Ovary (tissue), 9 donors: ENCODE results near the gene BRMS1. TPM values are rescaled to one million over a fixed set of nuclear protein-coding genes. Genes with fewer than 3 reads are reported as not detected.

Source experiments
- DNase-seq, 5 donors: peaks; one replicate each; pipeline ENCODE4 v3.0.0-alpha.2; 2019 to 2020
- H3K27ac ChIP-seq, 2 donors: fragments of 200-600 bp; one replicate each; pipeline versions ENCODE4 v1.5.1 to v1.8.0; 2019 to 2022
- H3K27me3 ChIP-seq: fragments of 200-600 bp; one replicate; pipeline ENCODE4 v1.8.0; 2022
- H3K36me3 ChIP-seq: fragments of 200-600 bp; sonication (generic); one replicate; pipeline ENCODE4 v1.5.1; 2019
- H3K4me1 ChIP-seq: one replicate; pipeline ENCODE4 v1.8.1; 2013; ENCODE audit warnings: mild to moderate bottlenecking, moderate library complexity; ENCODE audit not compliant: insufficient read depth
- H3K4me3 ChIP-seq: fragments of 200-600 bp; sonication (generic); one replicate; pipeline ENCODE4 v1.5.1; 2017
- H3K9me3 ChIP-seq, 2 donors: fragments of 200-600 bp in 1 of 2; sonication (generic) in 1 of 2; one replicate each; pipeline versions ENCODE4 v1.5.1 to v1.8.1; 2013 to 2019; ENCODE audit warnings: mild to moderate bottlenecking in 1 of 2, moderate library complexity in 1 of 2
- EP300 ChIP-seq: sonication (generic); formaldehyde crosslinking; IDR thresholded peaks from one replicate; pipeline ENCODE4 v1.6.1; 2017; ENCODE audit warnings: antibody characterized with exemption
- POLR2A ChIP-seq: fragments of 450-650 bp; IDR thresholded peaks from one replicate; pipeline ENCODE4 v1.6.1; 2017; ENCODE audit warnings: antibody characterized with exemption, mild to moderate bottlenecking, moderate library complexity
- WGBS, 3 donors: extraction: QIAGEN DNeasy Blood & Tissue Kit in 1 of 3; methylation state at CpG; one replicate each; pipeline versions ENCODE4 v1.1.5 to v1.1.7; 2013 to 2017; 5-methylcytosine and 5-hydroxymethylcytosine counted together
- intact Hi-C, 4 donors: fragments of 100-400 bp; cut with DNase I; formaldehyde crosslinking; loops; one replicate each; pipeline versions ENCODE4 v1.11.0 to v1.15.1; 2022 to 2023
- polyA plus RNA-seq, 2 donors: library from polyadenylated mRNA; stranded (reverse); fragments of 200-250 nt in 1 of 2; fragments of 350-450 nt in 1 of 2; fragmentation: Illumina TruSeq in 1 of 2; extraction: RNeasy Lipid Tissue Mini Kit (QIAGEN cat#74804) in 1 of 2; gene quantifications; one replicate each; pipeline ENCODE4 v1.2.3, GENCODE V29; 2013 to 2014
- total RNA-seq, 7 donors: library from RNA; depleted of rRNA in 2 of 7; stranded (reverse); fragments of >200 nt in 2 of 7; fragmentation: NEBNext Ultra II Directional in 3 of 7; extraction: Animal tissue kit (Norgen Biotek cat#: 25700) in 3 of 7; gene quantifications; one replicate each; pipeline versions ENCODE4 v1.1.0 to v1.2.4, GENCODE V29; 2016 to 2023
- TF ChIP-seq, protein P1 (sequence below), 3 donors: fragments of 450-650 bp in 2 of 3; fragments of 200-600 bp in 1 of 3; IDR thresholded peaks; one replicate each; pipeline versions ENCODE4 v1.5.1 to v1.8.0; 2016 to 2022; ENCODE audit warnings: antibody characterized with exemption in 3 of 3, mild to moderate bottlenecking in 1 of 3
- donor health status: DM: no; HTN: no; CAD: no; lungs with moderate emphysema.
- donor health status: DM: no; HTN: no; CAD: no.
- donor health status: Bipolar disorder and iron deficiency.
- donor health status: DM: yes; HTN: yes; CAD: no.
- donor health status: DM: no; HTN: no; CAD: no.
- donor health status: DM: yes; HTN: yes; CAD: no.

BRMS1 gene
- total and polyA plus RNA-seq, 9 donors, result 17.5 to 32.2 (median 23.4) TPM

- DNase-seq, result peak in 1 of 5 donors; percentile 22
- TF ChIP-seq, protein P1, sequence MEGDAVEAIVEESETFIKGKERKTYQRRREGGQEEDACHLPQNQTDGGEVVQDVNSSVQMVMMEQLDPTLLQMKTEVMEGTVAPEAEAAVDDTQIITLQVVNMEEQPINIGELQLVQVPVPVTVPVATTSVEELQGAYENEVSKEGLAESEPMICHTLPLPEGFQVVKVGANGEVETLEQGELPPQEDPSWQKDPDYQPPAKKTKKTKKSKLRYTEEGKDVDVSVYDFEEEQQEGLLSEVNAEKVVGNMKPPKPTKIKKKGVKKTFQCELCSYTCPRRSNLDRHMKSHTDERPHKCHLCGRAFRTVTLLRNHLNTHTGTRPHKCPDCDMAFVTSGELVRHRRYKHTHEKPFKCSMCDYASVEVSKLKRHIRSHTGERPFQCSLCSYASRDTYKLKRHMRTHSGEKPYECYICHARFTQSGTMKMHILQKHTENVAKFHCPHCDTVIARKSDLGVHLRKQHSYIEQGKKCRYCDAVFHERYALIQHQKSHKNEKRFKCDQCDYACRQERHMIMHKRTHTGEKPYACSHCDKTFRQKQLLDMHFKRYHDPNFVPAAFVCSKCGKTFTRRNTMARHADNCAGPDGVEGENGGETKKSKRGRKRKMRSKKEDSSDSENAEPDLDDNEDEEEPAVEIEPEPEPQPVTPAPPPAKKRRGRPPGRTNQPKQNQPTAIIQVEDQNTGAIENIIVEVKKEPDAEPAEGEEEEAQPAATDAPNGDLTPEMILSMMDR (IDR thresholded peaks at IDR 0.05), result no peak
- TF ChIP-seq POLR2A (no peak), EP300 (no peak)
- intact Hi-C loops, result no loop called here
- Histone ChIP-seq H3K9me3 (no peaks in the 10 kb centered on the region), H3K27ac (no peak overlapping the region), H3K4me3 (no peak overlapping the region), H3K36me3 (no peaks in the 10 kb centered on the region), H3K27me3 (no peaks in the 10 kb centered on the region), H3K4me1 (peaks cover 10% of the 10 kb centered on the region)
- WGBS, 3 donors, result 52 to 65% (median 53%) methylated on average over 8 of the region's 8 CpGs
These were observed 34.6 kb downstream of the BRMS1 start for GRCh38 chr11:66310324-66310723.

DNA sequence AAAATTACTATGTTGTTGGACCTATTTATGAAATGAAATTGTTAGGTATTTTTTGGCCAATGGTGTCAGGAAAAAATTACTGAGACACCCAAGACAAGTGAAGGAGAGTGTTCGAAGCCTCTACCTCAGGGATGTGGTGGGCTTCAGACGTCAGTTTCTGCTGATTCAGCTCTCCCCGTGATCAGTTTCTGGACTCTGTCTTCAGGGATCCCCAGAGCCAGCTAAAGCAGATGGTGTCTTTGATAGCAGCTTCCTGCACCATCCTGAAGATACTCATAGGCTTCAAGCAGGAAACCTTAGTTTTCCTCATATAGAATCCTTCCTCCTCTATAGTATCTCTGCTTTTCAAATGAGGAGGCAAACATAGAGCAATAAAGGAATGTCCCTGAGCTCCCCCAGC is 35.4 kb downstream of the BRMS1 start:
- no peak overlapping the region for H3K27ac ChIP-seq
- H3K4me3 ChIP-seq, result no peak overlapping the region
- no peaks in the 10 kb centered on the region for H3K27me3 ChIP-seq
- no peak for TF ChIP-seq EP300
- TF ChIP-seq, protein P1 (IDR thresholded peaks at IDR 0.05), result no peak
- no peak for TF ChIP-seq POLR2A
- DNase-seq, result no peak
- no peaks in the 10 kb centered on the region for H3K36me3 ChIP-seq
- peaks cover 2% of the 10 kb centered on the region for H3K4me1 ChIP-seq
- 56 to 60% (median 57%) methylated on average over 3 of the region's 3 CpGs for WGBS, 3 donors
- intact Hi-C loops, result loop anchor here in 1 of 4 donors (10.0 kb wide), 1 partner anchor 75 kb away; no protein-coding TSS in a partner anchor
- no peaks in the 10 kb centered on the region for H3K9me3 ChIP-seq

DNA sequence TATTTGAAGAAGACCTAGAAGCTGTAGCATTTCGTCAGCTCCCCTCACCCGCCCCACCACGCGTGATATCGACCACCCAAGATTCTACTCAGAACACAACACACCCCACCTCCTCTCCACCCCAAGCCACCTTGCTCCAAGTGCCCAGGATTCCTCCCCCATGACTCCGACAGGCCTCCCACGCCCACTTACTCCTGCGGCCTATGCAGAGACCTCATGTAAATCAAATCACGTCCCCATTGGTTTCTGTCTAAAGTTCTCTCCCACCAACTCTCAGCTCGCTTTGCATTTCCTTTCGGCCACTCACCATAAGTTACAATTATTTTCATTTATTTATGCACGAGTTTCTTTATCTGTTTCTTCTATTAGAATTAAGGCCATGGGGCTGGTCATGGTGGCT is 42.2 kb downstream of the BRMS1 start:
- no peak for TF ChIP-seq EP300
- no peak for TF ChIP-seq POLR2A
- TF ChIP-seq, protein P1 (IDR thresholded peaks at IDR 0.05), result no peak
- no peak for DNase-seq
- 53 to 63% (median 56%) methylated on average over 12 of the region's 12 CpGs for WGBS, 3 donors
- Histone ChIP-seq H3K27ac (no peak overlapping the region), H3K4me1 (no peaks in the 10 kb centered on the region), H3K27me3 (no peaks in the 10 kb centered on the region), H3K4me3 (no peak overlapping the region), H3K9me3 (no peaks in the 10 kb centered on the region), H3K36me3 (no peaks in the 10 kb centered on the region)
- intact Hi-C loops, result loop anchor here in 1 of 4 donors (10.0 kb wide), 1 partner anchor 82 kb away; no protein-coding TSS in a partner anchor

DNA sequence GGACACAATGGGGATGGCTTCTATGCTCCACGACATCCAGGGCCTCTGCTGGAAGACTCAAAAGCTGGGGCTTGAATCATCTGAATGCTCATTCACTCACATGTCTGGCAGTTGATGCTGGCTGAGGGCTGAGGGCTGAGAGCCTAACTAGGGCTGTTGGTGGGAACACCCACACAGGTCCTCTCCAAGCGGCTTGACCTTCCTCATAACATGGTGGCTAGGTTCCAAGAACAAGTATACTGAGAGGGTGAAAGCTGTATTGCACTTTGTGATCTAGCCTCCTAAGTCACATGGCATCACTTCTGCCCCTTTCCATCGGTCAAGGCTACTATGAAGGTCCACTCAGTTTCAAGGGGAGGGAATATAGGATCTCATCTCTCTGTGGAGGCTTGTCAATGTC is 45.7 kb downstream of the BRMS1 start:
- H3K27ac ChIP-seq, result no peak overlapping the region
- TF ChIP-seq, protein P1 (IDR thresholded peaks at IDR 0.05), result no peak
- TF ChIP-seq EP300 (no peak), POLR2A (no peak)
- intact Hi-C loops, result no loop called here

More for the DNA sequence above, 45.7 kb downstream of the BRMS1 start:
- Histone ChIP-seq H3K4me1 (no peaks in the 10 kb centered on the region), H3K27me3 (no peaks in the 10 kb centered on the region), H3K9me3 (no peaks in the 10 kb centered on the region), H3K36me3 (no peaks in the 10 kb centered on the region), H3K4me3 (no peak overlapping the region)
- no peak for DNase-seq
- WGBS, 3 donors, result 39 to 48% (median 46%) methylated on average over 3 of the region's 3 CpGs
